ENCODE measurements around the gene UBASH3B.
A peak's percentile ranks its signal among the peaks of the same experiment; 100 is the strongest.

UBASH3B gene

DNA sequence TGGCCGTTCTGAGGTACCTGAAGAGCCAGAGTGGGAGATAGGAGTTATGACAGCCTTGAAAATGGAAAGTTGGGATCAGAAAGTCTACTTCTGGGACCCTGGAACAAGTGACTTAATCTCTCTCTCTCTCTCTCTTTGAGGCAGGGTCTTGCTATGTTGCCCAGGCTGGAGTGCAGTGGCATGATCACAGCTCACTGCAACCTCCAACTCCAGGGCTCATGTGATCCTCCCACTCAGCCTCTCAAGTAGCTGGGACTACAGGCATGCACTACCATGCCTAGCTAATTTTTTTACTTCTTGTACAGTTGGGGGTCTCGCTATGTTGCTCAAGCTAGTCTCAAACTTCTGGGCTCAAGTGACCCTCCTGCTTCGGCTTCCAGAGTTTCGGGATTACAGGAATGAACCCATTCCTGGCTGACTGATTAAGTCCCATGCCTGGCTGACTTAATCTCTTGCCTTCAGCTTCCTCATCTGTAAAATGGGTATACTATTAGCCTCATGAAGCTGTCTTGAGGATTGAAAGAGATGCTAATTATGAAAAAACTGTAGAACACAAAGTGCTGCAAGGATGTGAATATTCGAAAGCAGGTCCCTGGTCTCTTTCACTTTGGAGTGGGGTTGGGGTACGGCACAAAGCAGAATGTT is 87.7 kb downstream of the UBASH3B start:
- no peak for DNase-seq
- in situ Hi-C loops (cut with HindIII; ENCODE audit: low pct_ligation_motif_present, low pct_unique_long_range_greater_than_20kb, low sequenced_read_pairs), result no loop called here

DNA sequence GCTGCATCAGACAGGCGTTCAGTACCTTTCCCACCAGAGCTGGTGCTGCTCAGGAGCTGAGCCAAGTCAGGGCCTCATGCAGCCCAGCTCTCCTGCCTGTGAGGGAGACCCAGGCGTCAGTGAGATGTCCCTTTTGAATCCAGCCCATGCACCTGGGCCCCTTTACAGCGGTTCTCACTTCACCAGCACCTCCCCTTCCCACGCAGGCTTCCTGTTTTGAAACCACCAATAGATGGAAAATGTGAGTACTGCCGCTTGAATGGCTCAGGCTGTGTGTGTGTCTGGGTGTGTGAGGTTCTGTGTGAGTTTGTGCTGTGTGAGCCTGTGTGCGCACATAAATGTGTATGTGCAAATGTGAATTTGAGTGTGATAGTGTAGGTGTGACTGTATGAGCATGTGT is 88.4 kb downstream of the UBASH3B start:
- no peak for DNase-seq
- in situ Hi-C loops (cut with HindIII; ENCODE audit: low pct_ligation_motif_present, low pct_unique_long_range_greater_than_20kb, low sequenced_read_pairs), result no loop called here

DNA sequence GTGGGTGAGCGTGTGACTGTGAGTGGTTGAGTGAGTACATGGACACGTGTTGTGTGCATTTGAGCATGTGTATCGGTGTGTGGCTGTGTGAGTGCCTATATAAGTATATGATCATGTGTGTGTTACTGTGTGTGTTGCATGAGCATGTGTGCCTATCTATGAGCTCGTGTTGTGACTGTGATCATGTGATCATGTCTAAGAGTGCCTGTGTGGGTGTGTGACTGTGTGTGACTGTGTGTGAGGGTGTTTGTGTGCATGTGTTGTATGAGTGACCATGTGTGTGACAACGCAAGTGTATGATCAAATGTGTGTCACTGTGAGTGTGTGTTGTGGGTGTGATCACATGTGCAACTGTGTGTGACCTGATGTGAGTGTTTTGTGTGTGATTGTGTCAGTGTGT is 88.8 kb downstream of the UBASH3B start:
- DNase-seq, result no peak
- in situ Hi-C loops (cut with HindIII; ENCODE audit: low pct_ligation_motif_present, low pct_unique_long_range_greater_than_20kb, low sequenced_read_pairs), result no loop called here

DNA sequence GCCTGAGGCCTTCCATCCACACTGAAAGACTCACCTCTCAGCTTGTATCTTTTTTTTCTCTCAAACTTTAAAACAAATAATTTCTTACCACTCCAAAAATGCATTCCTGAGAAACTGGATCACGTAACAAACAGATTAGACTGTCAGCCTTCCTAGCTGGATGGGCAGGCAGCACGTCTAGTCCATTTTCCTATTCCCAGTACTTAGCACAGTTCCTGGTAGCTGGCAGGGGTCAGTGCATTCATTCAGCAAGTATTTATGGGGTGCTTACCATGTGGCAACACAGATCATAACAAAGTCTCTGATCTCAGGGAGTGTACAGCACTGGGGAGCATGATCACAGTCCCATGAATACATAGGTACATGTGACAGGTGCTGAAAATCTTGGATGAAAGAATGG is 89.6 kb downstream of the UBASH3B start:
- no peak for DNase-seq
- in situ Hi-C loops (cut with HindIII; ENCODE audit: low pct_ligation_motif_present, low pct_unique_long_range_greater_than_20kb, low sequenced_read_pairs), result no loop called here

DNA sequence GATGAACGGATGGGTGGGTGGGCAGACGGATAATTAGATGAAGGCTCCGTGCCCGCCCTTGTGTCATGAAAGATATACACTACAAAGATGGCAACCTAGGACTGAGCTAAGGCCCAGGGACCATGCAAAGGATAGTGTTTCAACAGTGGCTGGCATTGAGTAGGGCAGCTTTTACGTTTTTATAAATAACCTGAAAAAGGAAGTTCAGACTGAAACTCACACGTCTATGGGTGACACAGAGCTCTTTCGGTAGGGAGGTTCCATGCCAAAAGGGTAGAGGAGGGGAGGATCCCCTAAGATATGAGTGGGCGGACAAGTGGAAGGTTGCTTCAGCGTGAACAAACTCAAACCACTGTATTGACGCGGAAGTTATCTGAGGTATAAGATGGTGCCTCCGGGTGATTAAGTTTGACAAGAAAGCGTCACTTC is 90.5 kb downstream of the UBASH3B start:
- DNase-seq, result no peak

DNA sequence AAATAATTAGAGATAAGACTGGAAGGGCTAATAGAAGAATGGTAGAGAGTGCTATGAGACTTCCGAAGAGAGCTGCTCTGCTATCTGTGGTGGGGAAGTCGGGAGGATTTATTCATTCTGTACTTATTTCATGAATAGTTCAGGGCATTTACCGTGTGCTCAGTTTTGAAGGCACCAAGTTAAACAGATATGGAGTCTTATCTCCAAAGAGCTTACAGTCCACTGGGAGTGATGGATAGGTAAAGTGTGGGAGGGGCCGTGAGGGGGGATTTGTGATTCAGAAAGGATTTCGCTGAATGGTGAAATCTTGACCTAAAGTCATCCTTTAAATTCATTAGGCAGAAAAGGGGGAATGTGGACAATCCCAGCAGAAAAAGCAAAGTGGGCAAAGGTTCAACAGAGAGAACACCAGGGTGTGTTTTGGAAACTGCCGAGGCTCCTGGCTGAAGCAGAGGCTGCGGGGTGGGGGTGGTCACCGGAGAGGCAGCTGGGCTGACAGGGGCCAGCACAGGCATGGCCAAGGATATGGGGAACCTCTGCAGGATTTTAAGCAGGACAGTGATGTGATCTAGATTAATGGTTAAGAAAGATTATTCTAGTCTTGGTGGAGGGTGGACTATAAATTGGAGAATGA is 91.2 kb downstream of the UBASH3B start:
- DNase-seq, result no peak
- in situ Hi-C loops (cut with HindIII; ENCODE audit: low pct_ligation_motif_present, low pct_unique_long_range_greater_than_20kb, low sequenced_read_pairs), result no loop called here

More for the DNA sequence above, 90.5 kb downstream of the UBASH3B start:
- in situ Hi-C loops (cut with HindIII; ENCODE audit: low pct_ligation_motif_present, low pct_unique_long_range_greater_than_20kb, low sequenced_read_pairs), result no loop called here

DNA sequence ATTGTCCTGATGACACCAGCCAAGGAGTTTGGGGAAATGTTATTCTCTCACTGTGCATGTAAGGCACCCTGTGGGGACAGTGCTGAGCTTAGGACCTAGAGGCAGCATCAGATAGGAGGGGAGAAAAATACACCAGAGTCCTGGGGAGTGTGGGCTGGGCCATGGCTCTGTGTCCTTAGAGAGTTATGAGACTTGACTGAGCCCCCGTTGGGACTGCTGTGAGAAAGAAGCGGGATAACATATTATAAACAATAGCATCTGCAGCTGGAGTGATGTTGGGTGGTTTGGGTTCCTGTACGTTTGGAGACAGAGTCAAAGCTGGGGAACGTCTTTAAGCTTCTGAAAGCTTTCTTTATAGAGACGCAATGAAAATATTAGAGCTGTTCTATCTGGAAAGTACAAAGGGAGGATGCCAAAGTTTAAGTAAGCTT is 91.8 kb downstream of the UBASH3B start:
- in situ Hi-C loops (cut with HindIII; ENCODE audit: low pct_ligation_motif_present, low pct_unique_long_range_greater_than_20kb, low sequenced_read_pairs), result no loop called here
- DNase-seq, result no peak

DNA sequence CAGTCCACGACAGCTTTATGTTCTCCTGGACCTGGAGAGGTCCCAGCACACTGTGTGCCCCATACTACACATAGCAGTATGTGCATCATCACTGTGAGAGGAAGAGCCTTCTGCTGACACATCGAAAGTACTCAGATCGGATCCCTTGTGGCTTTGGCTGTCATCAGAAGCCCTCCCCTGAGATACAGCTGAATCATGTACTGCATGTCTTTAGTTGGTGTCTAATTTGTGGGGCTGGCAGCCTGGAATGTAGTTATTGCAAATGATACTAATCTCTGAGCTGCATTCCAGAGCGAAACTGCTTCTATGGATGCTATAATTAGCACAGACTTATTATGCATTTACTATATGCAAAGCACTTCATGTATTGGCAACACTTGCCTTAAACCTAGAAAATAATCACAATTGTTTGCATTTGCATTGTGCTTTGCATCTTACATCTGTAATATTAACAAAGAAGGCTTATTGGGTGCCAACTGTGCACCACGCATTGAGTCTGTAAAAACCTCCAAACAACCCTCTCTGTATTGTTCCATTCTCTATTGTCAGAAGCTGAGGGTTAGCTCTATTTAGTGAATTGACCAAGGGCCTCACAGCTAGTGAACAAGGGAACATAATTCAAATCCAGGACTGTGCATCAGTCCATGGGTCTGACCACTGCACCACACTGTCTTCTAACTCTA is 93.6 kb downstream of the UBASH3B start:
- peak; percentile 7 for DNase-seq
- in situ Hi-C loops (cut with HindIII; ENCODE audit: low pct_ligation_motif_present, low pct_unique_long_range_greater_than_20kb, low sequenced_read_pairs), result no loop called here

DNA sequence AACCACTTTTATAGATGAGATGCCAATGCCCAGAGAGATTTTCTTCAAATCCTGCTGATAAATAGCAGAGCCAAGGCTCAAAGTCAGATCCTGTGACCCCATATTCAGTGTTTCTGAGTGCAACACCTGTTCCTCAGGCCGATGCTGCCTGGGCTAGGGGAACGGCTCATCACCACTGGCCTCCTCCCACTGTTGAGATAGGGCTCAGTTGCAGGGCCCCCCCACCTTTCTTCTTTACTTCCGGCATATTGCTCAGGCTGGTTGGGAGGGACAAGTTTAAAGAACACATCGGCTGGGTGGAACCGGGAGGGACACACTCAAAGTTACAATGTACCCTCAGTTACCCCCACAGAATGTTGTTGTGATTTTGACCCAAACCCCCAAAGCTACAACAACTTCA is 94.5 kb downstream of the UBASH3B start:
- in situ Hi-C loops (cut with HindIII; ENCODE audit: low pct_ligation_motif_present, low pct_unique_long_range_greater_than_20kb, low sequenced_read_pairs), result no loop called here
- DNase-seq, result no peak

DNA sequence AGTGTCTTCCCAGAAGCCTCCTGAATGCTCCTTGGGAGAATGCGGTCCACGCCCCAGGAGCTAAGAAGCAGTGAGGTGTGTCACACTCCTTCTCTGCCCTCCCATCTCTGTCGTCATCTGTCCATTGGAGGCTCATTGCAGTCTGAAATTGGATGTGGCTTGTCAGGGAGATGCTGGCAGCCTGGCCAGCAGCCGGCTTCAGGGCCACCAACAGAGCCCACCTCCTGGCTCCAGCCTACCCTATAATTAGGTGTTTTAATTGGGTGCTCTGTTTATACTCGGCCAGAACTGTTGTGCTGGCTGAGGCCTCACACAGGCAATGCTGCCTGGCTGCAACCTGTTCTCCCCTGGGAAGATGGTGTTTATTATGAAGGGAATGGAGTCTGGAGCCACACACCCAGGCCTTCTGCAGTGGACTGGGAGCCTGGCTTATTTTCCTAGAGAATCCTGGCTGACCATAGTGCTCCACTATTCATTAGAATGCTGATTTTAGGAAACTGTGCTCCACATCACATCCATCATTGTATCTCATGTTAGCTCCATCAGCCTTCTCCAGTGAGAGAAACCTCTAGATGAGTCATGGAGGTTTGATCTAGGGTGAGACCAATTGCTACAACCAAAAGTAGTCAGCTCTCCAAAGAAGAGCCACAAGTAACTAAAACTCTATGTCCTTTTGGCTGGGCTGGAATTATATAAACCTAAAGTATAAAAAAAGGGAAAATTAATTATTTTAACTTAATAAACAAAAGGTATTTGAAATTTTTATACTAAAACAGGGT is 96.0 kb downstream of the UBASH3B start:
- DNase-seq, result no peak
- in situ Hi-C loops (cut with HindIII; ENCODE audit: low pct_ligation_motif_present, low pct_unique_long_range_greater_than_20kb, low sequenced_read_pairs), result no loop called here

DNA sequence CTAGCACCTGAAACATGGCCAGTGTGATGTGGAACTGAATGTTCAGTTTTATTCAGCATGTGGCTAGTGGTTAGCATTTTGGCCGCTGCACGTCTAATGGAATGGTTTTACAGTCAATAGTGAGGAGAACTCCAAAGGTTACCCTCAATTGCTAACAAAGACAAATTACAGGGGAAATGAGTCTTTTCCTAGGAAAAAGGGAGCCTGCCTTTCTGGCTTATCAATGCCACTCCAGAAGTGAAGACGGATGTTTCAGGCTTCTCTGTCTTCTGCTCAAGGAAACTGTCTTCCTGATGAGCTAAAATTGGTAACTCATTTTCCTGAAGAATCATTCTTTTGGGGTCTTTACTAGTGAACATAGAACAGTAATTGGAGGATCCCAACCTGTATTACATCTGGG is 98.5 kb downstream of the UBASH3B start:
- no peak for DNase-seq
- in situ Hi-C loops (cut with HindIII; ENCODE audit: low pct_ligation_motif_present, low pct_unique_long_range_greater_than_20kb, low sequenced_read_pairs), result no loop called here

DNA sequence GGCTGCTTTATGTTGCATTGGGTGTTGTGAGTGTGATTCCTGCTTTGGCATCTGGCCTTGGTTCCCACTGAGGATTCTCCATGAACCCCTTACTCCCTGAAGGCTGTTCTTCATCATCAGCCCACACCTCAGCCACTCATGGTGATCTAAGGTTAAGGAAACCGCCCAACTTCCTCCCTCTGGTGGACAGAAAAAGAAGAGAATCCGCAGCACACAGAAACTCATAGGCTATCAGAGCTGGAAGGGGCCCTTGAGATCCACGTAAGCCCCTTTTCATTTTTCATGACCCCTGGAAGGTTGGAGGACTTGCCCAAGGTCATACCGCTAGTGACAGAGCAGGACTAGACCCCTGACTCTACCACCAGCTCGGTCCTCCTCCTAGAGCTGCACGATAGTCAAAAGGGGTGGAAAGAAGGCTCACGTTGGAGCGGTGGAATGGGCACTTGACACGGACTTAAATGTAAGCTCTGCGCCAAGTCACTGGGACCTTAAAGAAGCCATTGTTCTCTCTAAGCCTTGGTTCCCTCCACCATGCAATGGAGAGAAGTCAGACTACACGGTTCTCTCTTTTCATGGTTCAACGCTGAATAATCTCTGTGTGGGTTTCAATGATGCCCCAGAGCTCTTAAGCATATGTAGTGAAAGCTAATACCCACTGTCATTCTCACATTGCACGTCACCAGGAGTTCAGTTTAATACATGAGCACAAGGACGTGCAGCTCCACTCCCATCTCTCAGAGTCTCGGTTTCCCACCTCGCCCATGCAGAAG is 99.2 kb downstream of the UBASH3B start:
- DNase-seq, result peak; percentile 12
- in situ Hi-C loops (cut with HindIII; ENCODE audit: low pct_ligation_motif_present, low pct_unique_long_range_greater_than_20kb, low sequenced_read_pairs), result no loop called here

DNA sequence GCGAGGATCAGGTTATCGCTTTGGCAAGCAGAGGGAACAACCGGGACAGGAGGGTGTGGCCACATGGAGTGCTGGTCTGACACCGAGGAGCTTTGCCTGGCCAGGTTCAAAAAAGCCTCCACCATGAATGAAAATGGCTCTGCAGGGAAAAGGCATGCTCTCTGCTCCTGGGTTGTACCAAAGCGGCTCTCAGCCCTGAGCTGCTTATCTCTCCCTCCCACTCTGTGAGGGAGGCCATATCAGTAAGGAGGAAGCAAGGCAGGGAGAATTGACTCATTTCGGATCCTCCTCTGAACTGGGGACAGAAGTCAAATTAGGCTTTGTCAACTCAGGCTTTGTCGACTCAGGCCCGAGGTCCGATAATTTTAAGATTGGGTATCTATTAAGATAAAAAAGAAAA is 99.9 kb downstream of the UBASH3B start:
- in situ Hi-C loops (cut with HindIII; ENCODE audit: low pct_ligation_motif_present, low pct_unique_long_range_greater_than_20kb, low sequenced_read_pairs), result no loop called here
- DNase-seq, result no peak

DNA sequence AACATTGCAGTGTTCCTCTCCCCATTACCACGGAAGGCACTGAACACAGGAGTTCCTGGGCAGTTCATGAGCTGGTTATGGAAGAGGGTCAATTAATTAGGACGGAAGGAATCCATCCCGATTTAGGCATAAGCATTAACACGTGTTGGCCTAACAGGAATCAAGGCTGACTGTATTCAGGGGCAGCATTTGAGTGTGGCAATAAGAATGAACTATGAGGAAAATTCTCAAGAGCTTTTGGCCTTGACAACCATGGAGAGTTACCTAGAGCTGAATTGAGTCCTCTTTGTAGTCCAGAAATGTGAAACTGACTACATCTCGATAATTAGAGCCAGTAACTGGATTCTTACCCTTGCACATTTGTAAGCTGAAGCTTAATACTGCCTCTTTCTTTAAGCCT is 100.4 kb downstream of the UBASH3B start:
- no peak for DNase-seq
- in situ Hi-C loops (cut with HindIII; ENCODE audit: low pct_ligation_motif_present, low pct_unique_long_range_greater_than_20kb, low sequenced_read_pairs), result no loop called here

DNA sequence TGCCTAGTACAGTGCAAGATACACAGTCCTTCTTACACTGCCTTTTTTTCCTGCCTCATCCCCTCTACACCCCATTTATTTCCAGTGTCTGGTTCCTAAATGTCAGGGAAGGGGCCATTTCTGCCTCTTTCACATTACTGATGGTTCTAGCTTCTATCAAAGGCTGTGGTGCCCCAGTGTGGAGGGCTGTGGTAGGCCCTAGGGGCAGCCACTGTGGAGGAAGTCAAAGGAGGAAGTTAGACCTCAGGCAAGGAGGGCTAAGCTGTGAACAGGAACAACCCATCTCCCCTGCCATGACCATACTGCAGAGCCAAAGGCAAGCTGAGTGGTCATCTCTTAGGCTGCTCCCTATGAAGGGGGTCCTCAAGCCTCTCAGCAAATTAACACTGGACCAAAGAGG is 100.9 kb downstream of the UBASH3B start:
- DNase-seq, result no peak
- in situ Hi-C loops (cut with HindIII; ENCODE audit: low pct_ligation_motif_present, low pct_unique_long_range_greater_than_20kb, low sequenced_read_pairs), result no loop called here

DNA sequence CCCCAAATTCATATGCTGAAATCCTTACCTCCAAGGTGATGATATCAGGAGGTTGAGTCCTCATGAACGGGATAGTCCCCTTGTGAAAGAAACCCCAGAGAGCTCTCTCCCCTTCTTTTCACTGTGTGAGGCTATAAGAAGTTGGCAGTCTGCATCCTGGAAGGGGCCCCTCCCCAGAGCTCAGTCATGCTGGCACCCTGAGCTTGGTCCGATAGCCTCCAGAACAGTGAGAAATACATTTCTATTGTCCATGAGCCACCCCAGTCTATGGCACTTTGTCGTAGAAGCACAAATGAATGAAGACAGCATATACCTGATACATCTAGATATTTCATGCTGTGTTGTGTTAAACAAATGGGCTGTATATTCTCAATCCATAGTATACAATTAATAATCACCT is 101.7 kb downstream of the UBASH3B start:
- in situ Hi-C loops (cut with HindIII; ENCODE audit: low pct_ligation_motif_present, low pct_unique_long_range_greater_than_20kb, low sequenced_read_pairs), result no loop called here
- DNase-seq, result no peak

DNA sequence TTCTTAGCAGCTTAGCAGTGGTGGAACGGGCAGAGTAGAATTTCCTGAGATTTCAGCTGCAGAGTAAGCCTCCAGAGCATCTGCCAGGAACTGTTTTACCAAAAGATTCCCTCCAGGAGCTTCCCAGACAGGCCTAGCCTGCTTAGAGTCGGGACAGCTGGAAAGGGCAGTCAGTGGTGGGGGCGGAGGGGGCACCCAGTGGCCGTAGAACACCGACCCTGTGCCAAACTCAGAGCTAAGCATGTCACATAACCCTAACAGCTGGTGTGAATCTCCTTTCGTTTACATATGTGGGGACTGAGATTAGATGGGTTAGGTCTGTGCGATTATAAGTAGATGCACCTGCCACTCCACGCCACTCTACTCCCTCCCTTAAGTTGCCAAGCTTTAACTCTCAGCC is 102.8 kb downstream of the UBASH3B start:
- in situ Hi-C loops (cut with HindIII; ENCODE audit: low pct_ligation_motif_present, low pct_unique_long_range_greater_than_20kb, low sequenced_read_pairs), result no loop called here
- no peak for DNase-seq

DNA sequence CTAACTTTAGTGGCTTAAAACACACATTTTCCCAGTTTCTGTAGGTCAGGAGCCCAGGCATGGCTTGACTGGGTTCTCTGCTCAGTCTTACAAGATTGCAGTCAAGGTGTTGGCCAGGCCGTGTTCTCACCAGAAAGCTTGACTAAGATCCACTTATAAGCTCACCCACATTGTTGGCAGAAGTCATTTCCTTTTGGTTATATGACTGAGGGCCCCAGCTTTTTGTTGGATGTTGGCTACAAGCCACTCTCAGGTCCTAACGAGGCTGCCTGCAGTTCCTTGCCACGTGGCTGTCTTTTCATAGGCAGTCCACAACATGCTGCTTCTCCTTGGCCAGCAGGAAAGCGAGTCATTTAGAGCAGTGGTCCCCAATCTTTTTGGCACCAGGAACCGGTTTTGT is 103.5 kb downstream of the UBASH3B start:
- no peak for DNase-seq
- in situ Hi-C loops (cut with HindIII; ENCODE audit: low pct_ligation_motif_present, low pct_unique_long_range_greater_than_20kb, low sequenced_read_pairs), result no loop called here

DNA sequence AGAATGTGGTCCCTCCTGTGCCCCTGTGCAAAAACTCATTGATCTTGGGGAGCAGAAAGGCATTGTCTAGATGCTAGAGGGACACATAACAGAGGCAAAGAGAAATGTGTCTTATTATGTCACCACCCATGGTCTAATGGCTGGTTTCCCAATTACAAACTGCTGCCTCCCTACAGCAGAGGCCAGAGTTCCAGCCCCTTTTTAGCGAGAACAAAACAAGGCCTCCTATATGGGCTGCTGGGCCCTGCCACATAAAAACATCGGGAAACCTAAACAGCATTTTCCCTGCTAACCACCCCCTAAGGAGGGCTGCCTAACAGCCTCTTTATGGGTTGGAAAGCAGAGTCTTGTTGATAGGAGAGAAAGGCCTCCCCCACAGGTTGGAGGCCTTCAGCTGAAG is 107.6 kb downstream of the UBASH3B start:
- in situ Hi-C loops (cut with HindIII; ENCODE audit: low pct_ligation_motif_present, low pct_unique_long_range_greater_than_20kb, low sequenced_read_pairs), result no loop called here
- no peak for DNase-seq
